H9 (cell line): Measurements from ENCODE around the gene UNC5C. TPM values are rescaled to one million over a fixed set of nuclear protein-coding genes. Genes with fewer than 3 reads are reported as not detected.

Experiments
- DNase-seq: peaks from one replicate; pipeline ENCODE4 v3.0.0-alpha.2; 2017
- H2AFZ ChIP-seq: one replicate; pipeline ENCODE4 v1.6.1; 2013; ENCODE audit warnings: mild to moderate bottlenecking, low read length, control low read depth, moderate library complexity
- H2AK5ac ChIP-seq: 2 replicates; pipeline ENCODE4 v1.6.1; 2013; ENCODE audit warnings: low read length, control low read depth, mixed read lengths; ENCODE audit not compliant: insufficient read length
- H2BK120ac ChIP-seq: one replicate; pipeline ENCODE4 v1.6.1; 2013; ENCODE audit warnings: low read depth, mild to moderate bottlenecking, low read length, control low read depth, inconsistent platforms; ENCODE audit not compliant: poor library complexity, severe bottlenecking
- H2BK12ac ChIP-seq: 2 replicates; pipeline ENCODE4 v1.6.1; 2013; ENCODE audit warnings: low read length, control low read depth, mixed read lengths, low read depth; ENCODE audit not compliant: insufficient read length
- H2BK15ac ChIP-seq: 2 replicates; pipeline ENCODE4 v1.6.1; 2013; ENCODE audit warnings: low read depth, low read length, control low read depth
- H2BK20ac ChIP-seq: one replicate; pipeline ENCODE4 v1.6.1; 2013; ENCODE audit warnings: low read depth, mild to moderate bottlenecking, low read length, control low read depth, inconsistent platforms; ENCODE audit not compliant: poor library complexity, severe bottlenecking
- H2BK5ac ChIP-seq: 2 replicates; pipeline ENCODE4 v1.6.1; 2013; ENCODE audit warnings: low read length, control low read depth, mixed read lengths; ENCODE audit not compliant: insufficient read length
- H3K14ac ChIP-seq: 2 replicates; pipeline ENCODE4 v1.6.1; 2013; ENCODE audit warnings: low read length, control low read depth; ENCODE audit not compliant: insufficient read depth
- H3K18ac ChIP-seq: 2 replicates; pipeline ENCODE4 v1.6.1; 2013; ENCODE audit warnings: low read depth, mild to moderate bottlenecking, mixed read lengths, low read length, control low read depth; ENCODE audit not compliant: insufficient read length
- H3K23ac ChIP-seq: 2 replicates; pipeline ENCODE4 v1.6.1; 2013; ENCODE audit warnings: low read length, control low read depth, mixed read lengths, low read depth; ENCODE audit not compliant: insufficient read length
- H3K23me2 ChIP-seq: 2 replicates; pipeline ENCODE4 v1.6.1; 2013; ENCODE audit warnings: low read depth, mild to moderate bottlenecking, mixed read lengths, low read length, control low read depth; ENCODE audit not compliant: insufficient read length, poor library complexity, severe bottlenecking
- H3K27ac ChIP-seq: 2 replicates; pipeline ENCODE4 v1.5.1; 2013; ENCODE audit warnings: low read length, control low read depth, mixed read lengths, low read depth; ENCODE audit not compliant: insufficient read length
- H3K27me3 ChIP-seq: 2 replicates; pipeline ENCODE4 v1.6.1; 2013; ENCODE audit warnings: low read length, control low read depth, inconsistent platforms; ENCODE audit not compliant: insufficient read depth
- H3K4ac ChIP-seq: 2 replicates; pipeline ENCODE4 v1.6.1; 2013; ENCODE audit warnings: low read depth, mild to moderate bottlenecking, control low read depth, inconsistent platforms, low read length, moderate library complexity
- H3K4me1 ChIP-seq: 2 replicates; pipeline ENCODE4 v1.6.1; 2013; ENCODE audit warnings: low read length, control low read depth, inconsistent platforms; ENCODE audit not compliant: insufficient read depth
- H3K4me2 ChIP-seq: 2 replicates; pipeline ENCODE4 v1.6.1; 2013; ENCODE audit warnings: low read length, control low read depth, mixed read lengths; ENCODE audit not compliant: insufficient read length, insufficient read depth
- H3K56ac ChIP-seq: 2 replicates; pipeline ENCODE4 v1.6.1; 2013; ENCODE audit warnings: low read depth, mild to moderate bottlenecking, mixed read lengths, low read length, control low read depth; ENCODE audit not compliant: insufficient read length
- H3K79me1 ChIP-seq: 2 replicates; pipeline ENCODE4 v1.6.1; 2013; ENCODE audit warnings: low read depth, mild to moderate bottlenecking, moderate library complexity, low read length, control low read depth, inconsistent platforms; ENCODE audit not compliant: insufficient read depth, poor library complexity, severe bottlenecking
- H3K79me2 ChIP-seq: 2 replicates; pipeline ENCODE4 v1.6.1; 2013; ENCODE audit warnings: low read length, control low read depth, inconsistent platforms; ENCODE audit not compliant: insufficient read depth
- H3K9ac ChIP-seq: 2 replicates; pipeline ENCODE4 v1.6.1; 2013; ENCODE audit warnings: low read length, control low read depth, mixed read lengths; ENCODE audit not compliant: insufficient read length; ENCODE audit errors: extremely low read depth
- H3K9me3 ChIP-seq: one replicate; pipeline ENCODE4 v1.6.1; 2013; ENCODE audit warnings: low read depth, low read length, inconsistent platforms; ENCODE audit not compliant: control insufficient read depth
- H3T11ph ChIP-seq: one replicate; pipeline ENCODE4 v1.6.1; 2013; ENCODE audit warnings: mild to moderate bottlenecking, low read length, control low read depth, inconsistent platforms
- H4K20me1 ChIP-seq: one replicate; pipeline ENCODE4 v1.6.1; 2013; ENCODE audit not compliant: control insufficient read depth, insufficient read length, insufficient read depth
- H4K5ac ChIP-seq: 2 replicates; pipeline ENCODE4 v1.6.1; 2013; ENCODE audit warnings: low read depth, mild to moderate bottlenecking, mixed read lengths, low read length, control low read depth; ENCODE audit not compliant: insufficient read length
- H4K8ac ChIP-seq: replicated peaks from 2 replicates; pipeline ENCODE4 v1.6.1; 2013; ENCODE audit warnings: low read length, control low read depth, mixed read lengths, low read depth; ENCODE audit not compliant: insufficient read length
- H4K91ac ChIP-seq: 2 replicates; pipeline ENCODE4 v1.6.1; 2013; ENCODE audit warnings: low read depth, mild to moderate bottlenecking, moderate library complexity, mixed read lengths, low read length, control low read depth; ENCODE audit not compliant: insufficient read length
- H3K27ac Mint-ChIP-seq, 3 experiments: 2 replicates in 2 of 3; 3 replicates in 1 of 3; pipeline ENCODE4 v1.8.0; 2020 to 2021; ENCODE audit warnings: mixed read lengths in 3 of 3, mild to moderate bottlenecking in 1 of 3, moderate library complexity in 1 of 3
- H3K27me3 Mint-ChIP-seq: 2 replicates; pipeline ENCODE4 v1.8.0; 2021; ENCODE audit warnings: low read depth, mild to moderate bottlenecking, moderate library complexity, mixed read lengths
- H3K36me3 Mint-ChIP-seq, 3 experiments: 2 replicates in 2 of 3; 3 replicates in 1 of 3; pipeline ENCODE4 v1.8.0; 2020 to 2021; ENCODE audit warnings: low read depth in 3 of 3, mixed read lengths in 3 of 3; ENCODE audit not compliant: insufficient read depth in 1 of 3
- H3K4me1 Mint-ChIP-seq, 2 experiments: 2 replicates each; pipeline ENCODE4 v1.8.0; 2020; ENCODE audit warnings: mixed read lengths in 2 of 2
- H3K4me3 Mint-ChIP-seq, 2 experiments: 2 replicates in 1 of 2; 3 replicates in 1 of 2; pipeline ENCODE4 v1.8.0; 2020 to 2021; ENCODE audit warnings: mild to moderate bottlenecking in 2 of 2, mixed read lengths in 2 of 2, moderate library complexity in 1 of 2
- H3K9me3 Mint-ChIP-seq, 2 experiments: 2 replicates in 1 of 2; 3 replicates in 1 of 2; pipeline ENCODE4 v1.8.0; 2020; ENCODE audit warnings: mild to moderate bottlenecking in 2 of 2, mixed read lengths in 2 of 2, moderate library complexity in 1 of 2
- CTCF ChIP-seq: fragments of 200-600 bp; sonication (generic); conservative IDR thresholded peaks from 3 replicates; pipeline ENCODE4 v1.8.0; 2021; ENCODE audit warnings: antibody characterized with exemption, mild to moderate bottlenecking
- WGBS: extraction: QIAGEN DNeasy Blood & Tissue Kit; methylation state at CpG from one replicate; pipeline ENCODE4 v1.1.7; 2013; ENCODE audit warnings: missing lambda C conversion rate, low lambda C conversion rate, mixed read lengths; ENCODE audit not compliant: insufficient read length; ENCODE audit errors: extremely low coverage; 5-methylcytosine and 5-hydroxymethylcytosine counted together
- total RNA-seq: library from RNA; stranded (reverse); gene quantifications from 2 replicates; pipeline ENCODE4 v1.2.1, GENCODE V29; 2021

UNC5C gene
- total RNA-seq, 1 experiment from 2014 or later: not detected

- Histone ChIP-seq H3K23ac (no peak overlapping the region), H3K23me2 (no peaks in the 10 kb centered on the region), H3K9me3 (no peaks in the 10 kb centered on the region), H2BK15ac (no peak overlapping the region), H2BK5ac (no peak overlapping the region), H4K20me1 (no peaks in the 10 kb centered on the region), H2BK20ac (no peak overlapping the region), H2BK120ac (no peak overlapping the region), H4K5ac (no peak overlapping the region), H4K8ac (no peak overlapping the region), H4K91ac (no peak overlapping the region), H2AFZ (no peak overlapping the region), H2BK12ac (no peak overlapping the region), H3K18ac (no peak overlapping the region), H2AK5ac (no peak overlapping the region), H3K56ac (no peak overlapping the region), H3K4me1 (no peaks in the 10 kb centered on the region), H3K9ac (no peak overlapping the region), H3K27ac (no peak overlapping the region), H3K14ac (no peak overlapping the region), H3K79me2 (no peaks in the 10 kb centered on the region), H3K27me3 (peaks cover 26% of the 10 kb centered on the region), H3K4ac (no peak overlapping the region), H3T11ph (no peak overlapping the region), H3K4me2 (no peak overlapping the region), H3K79me1 (no peaks in the 10 kb centered on the region)
- no peaks in the 10 kb centered on the region for H3K36me3 Mint-ChIP-seq
- peaks cover 0 to 2% of the 10 kb centered on the region in 2 experiments; a peak in 2 of 5 replicates for H3K9me3 Mint-ChIP-seq
- WGBS: no CpG with 5 or more reads among the region's 1 CpG
- peaks cover 86% of the 10 kb centered on the region for H3K27me3 Mint-ChIP-seq
- no peak overlapping the region for H3K27ac Mint-ChIP-seq
- TF ChIP-seq CTCF: no peak
- DNase-seq: no peak
- peaks cover 0 to 4% of the 10 kb centered on the region in 2 experiments; a peak in 3 of 4 replicates for H3K4me1 Mint-ChIP-seq
- no peak overlapping the region for H3K4me3 Mint-ChIP-seq
These were observed 161.1 kb downstream of the UNC5C start for GRCh38 chr4:95387719-95388118.
